ENCODE results near the gene P2RY8.

DNA sequence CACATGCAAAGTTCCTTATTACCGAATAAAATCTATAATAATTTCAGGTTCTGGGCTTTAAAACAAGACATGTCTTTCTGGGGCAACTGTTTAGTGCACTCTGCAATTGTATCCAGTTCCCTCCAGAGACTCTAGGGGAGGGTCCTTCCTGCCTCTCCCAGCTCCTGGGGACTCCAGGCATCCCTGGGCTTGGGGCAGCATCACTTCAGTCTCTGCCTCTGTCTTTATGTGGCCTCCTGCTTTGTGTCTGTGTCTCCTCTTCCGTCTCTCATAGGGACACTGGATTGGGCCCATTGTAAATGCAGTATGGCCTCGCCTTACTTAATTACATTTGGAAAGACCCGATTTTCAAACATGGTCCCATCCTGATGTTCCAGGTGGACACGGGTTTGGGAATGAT is 73.4 kb downstream of the P2RY8 start:
- TF ChIP-seq CTCF (IDR thresholded peaks at IDR 0.05) (no peak), EZH2 (IDR thresholded peaks at IDR 0.05) (no peak)

Data from neural progenitor cell (in vitro differentiated cells).